ENCODE results near the gene FAM3C.

DNA sequence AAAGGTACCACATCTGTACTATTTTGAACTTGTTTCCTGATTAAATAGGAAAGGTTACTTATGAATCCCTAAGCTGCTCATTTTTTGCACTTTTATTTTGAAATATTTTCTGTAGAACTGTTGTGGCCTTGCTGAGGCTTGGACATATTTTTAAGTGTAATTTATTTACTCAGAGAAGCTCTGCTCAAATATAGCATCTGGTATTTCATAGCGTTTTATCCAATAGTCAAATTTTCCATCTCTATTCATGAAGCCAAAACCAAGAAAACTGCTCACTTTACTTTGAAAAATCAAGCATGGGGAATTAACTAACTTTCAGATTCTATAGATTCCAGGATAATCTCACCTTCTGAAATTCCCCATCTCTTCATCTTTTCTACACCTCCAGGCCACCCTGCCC, 6.6 kb upstream of the FAM3C start:
- TF ChIP-seq, protein P1, sequence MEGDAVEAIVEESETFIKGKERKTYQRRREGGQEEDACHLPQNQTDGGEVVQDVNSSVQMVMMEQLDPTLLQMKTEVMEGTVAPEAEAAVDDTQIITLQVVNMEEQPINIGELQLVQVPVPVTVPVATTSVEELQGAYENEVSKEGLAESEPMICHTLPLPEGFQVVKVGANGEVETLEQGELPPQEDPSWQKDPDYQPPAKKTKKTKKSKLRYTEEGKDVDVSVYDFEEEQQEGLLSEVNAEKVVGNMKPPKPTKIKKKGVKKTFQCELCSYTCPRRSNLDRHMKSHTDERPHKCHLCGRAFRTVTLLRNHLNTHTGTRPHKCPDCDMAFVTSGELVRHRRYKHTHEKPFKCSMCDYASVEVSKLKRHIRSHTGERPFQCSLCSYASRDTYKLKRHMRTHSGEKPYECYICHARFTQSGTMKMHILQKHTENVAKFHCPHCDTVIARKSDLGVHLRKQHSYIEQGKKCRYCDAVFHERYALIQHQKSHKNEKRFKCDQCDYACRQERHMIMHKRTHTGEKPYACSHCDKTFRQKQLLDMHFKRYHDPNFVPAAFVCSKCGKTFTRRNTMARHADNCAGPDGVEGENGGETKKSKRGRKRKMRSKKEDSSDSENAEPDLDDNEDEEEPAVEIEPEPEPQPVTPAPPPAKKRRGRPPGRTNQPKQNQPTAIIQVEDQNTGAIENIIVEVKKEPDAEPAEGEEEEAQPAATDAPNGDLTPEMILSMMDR (IDR thresholded peaks at IDR 0.05; ENCODE audit: insufficient read depth, low read length), result no peak
- no peak for TF ChIP-seq POLR2AphosphoS5 (IDR thresholded peaks at IDR 0.05; ENCODE audit: low read depth)
